H9 (cell line): ENCODE measurements around the gene NCEH1. TPM values are rescaled to one million over a fixed set of nuclear protein-coding genes. Genes with fewer than 3 reads are reported as not detected.

Experiments
- DNase-seq: peaks from one replicate; pipeline ENCODE4 v3.0.0-alpha.2; 2017
- H2AFZ ChIP-seq: one replicate; pipeline ENCODE4 v1.6.1; 2013; ENCODE audit warnings: mild to moderate bottlenecking, low read length, control low read depth, moderate library complexity
- H2AK5ac ChIP-seq: 2 replicates; pipeline ENCODE4 v1.6.1; 2013; ENCODE audit warnings: low read length, control low read depth, mixed read lengths; ENCODE audit not compliant: insufficient read length
- H2BK120ac ChIP-seq: one replicate; pipeline ENCODE4 v1.6.1; 2013; ENCODE audit warnings: low read depth, mild to moderate bottlenecking, low read length, control low read depth, inconsistent platforms; ENCODE audit not compliant: poor library complexity, severe bottlenecking
- H2BK12ac ChIP-seq: 2 replicates; pipeline ENCODE4 v1.6.1; 2013; ENCODE audit warnings: low read length, control low read depth, mixed read lengths, low read depth; ENCODE audit not compliant: insufficient read length
- H2BK15ac ChIP-seq: 2 replicates; pipeline ENCODE4 v1.6.1; 2013; ENCODE audit warnings: low read depth, low read length, control low read depth
- H2BK20ac ChIP-seq: one replicate; pipeline ENCODE4 v1.6.1; 2013; ENCODE audit warnings: low read depth, mild to moderate bottlenecking, low read length, control low read depth, inconsistent platforms; ENCODE audit not compliant: poor library complexity, severe bottlenecking
- H2BK5ac ChIP-seq: 2 replicates; pipeline ENCODE4 v1.6.1; 2013; ENCODE audit warnings: low read length, control low read depth, mixed read lengths; ENCODE audit not compliant: insufficient read length
- H3K14ac ChIP-seq: 2 replicates; pipeline ENCODE4 v1.6.1; 2013; ENCODE audit warnings: low read length, control low read depth; ENCODE audit not compliant: insufficient read depth
- H3K18ac ChIP-seq: 2 replicates; pipeline ENCODE4 v1.6.1; 2013; ENCODE audit warnings: low read depth, mild to moderate bottlenecking, mixed read lengths, low read length, control low read depth; ENCODE audit not compliant: insufficient read length
- H3K23ac ChIP-seq: 2 replicates; pipeline ENCODE4 v1.6.1; 2013; ENCODE audit warnings: low read length, control low read depth, mixed read lengths, low read depth; ENCODE audit not compliant: insufficient read length
- H3K23me2 ChIP-seq: 2 replicates; pipeline ENCODE4 v1.6.1; 2013; ENCODE audit warnings: low read depth, mild to moderate bottlenecking, mixed read lengths, low read length, control low read depth; ENCODE audit not compliant: insufficient read length, poor library complexity, severe bottlenecking
- H3K27ac ChIP-seq: 2 replicates; pipeline ENCODE4 v1.5.1; 2013; ENCODE audit warnings: low read length, control low read depth, mixed read lengths, low read depth; ENCODE audit not compliant: insufficient read length
- H3K27me3 ChIP-seq: 2 replicates; pipeline ENCODE4 v1.6.1; 2013; ENCODE audit warnings: low read length, control low read depth, inconsistent platforms; ENCODE audit not compliant: insufficient read depth
- H3K4ac ChIP-seq: 2 replicates; pipeline ENCODE4 v1.6.1; 2013; ENCODE audit warnings: low read depth, mild to moderate bottlenecking, control low read depth, inconsistent platforms, low read length, moderate library complexity
- H3K4me1 ChIP-seq: 2 replicates; pipeline ENCODE4 v1.6.1; 2013; ENCODE audit warnings: low read length, control low read depth, inconsistent platforms; ENCODE audit not compliant: insufficient read depth
- H3K4me2 ChIP-seq: 2 replicates; pipeline ENCODE4 v1.6.1; 2013; ENCODE audit warnings: low read length, control low read depth, mixed read lengths; ENCODE audit not compliant: insufficient read length, insufficient read depth
- H3K56ac ChIP-seq: 2 replicates; pipeline ENCODE4 v1.6.1; 2013; ENCODE audit warnings: low read depth, mild to moderate bottlenecking, mixed read lengths, low read length, control low read depth; ENCODE audit not compliant: insufficient read length
- H3K79me1 ChIP-seq: 2 replicates; pipeline ENCODE4 v1.6.1; 2013; ENCODE audit warnings: low read depth, mild to moderate bottlenecking, moderate library complexity, low read length, control low read depth, inconsistent platforms; ENCODE audit not compliant: insufficient read depth, poor library complexity, severe bottlenecking
- H3K79me2 ChIP-seq: 2 replicates; pipeline ENCODE4 v1.6.1; 2013; ENCODE audit warnings: low read length, control low read depth, inconsistent platforms; ENCODE audit not compliant: insufficient read depth
- H3K9ac ChIP-seq: 2 replicates; pipeline ENCODE4 v1.6.1; 2013; ENCODE audit warnings: low read length, control low read depth, mixed read lengths; ENCODE audit not compliant: insufficient read length; ENCODE audit errors: extremely low read depth
- H3K9me3 ChIP-seq: one replicate; pipeline ENCODE4 v1.6.1; 2013; ENCODE audit warnings: low read depth, low read length, inconsistent platforms; ENCODE audit not compliant: control insufficient read depth
- H3T11ph ChIP-seq: one replicate; pipeline ENCODE4 v1.6.1; 2013; ENCODE audit warnings: mild to moderate bottlenecking, low read length, control low read depth, inconsistent platforms
- H4K20me1 ChIP-seq: one replicate; pipeline ENCODE4 v1.6.1; 2013; ENCODE audit not compliant: control insufficient read depth, insufficient read length, insufficient read depth
- H4K5ac ChIP-seq: 2 replicates; pipeline ENCODE4 v1.6.1; 2013; ENCODE audit warnings: low read depth, mild to moderate bottlenecking, mixed read lengths, low read length, control low read depth; ENCODE audit not compliant: insufficient read length
- H4K8ac ChIP-seq: replicated peaks from 2 replicates; pipeline ENCODE4 v1.6.1; 2013; ENCODE audit warnings: low read length, control low read depth, mixed read lengths, low read depth; ENCODE audit not compliant: insufficient read length
- H4K91ac ChIP-seq: 2 replicates; pipeline ENCODE4 v1.6.1; 2013; ENCODE audit warnings: low read depth, mild to moderate bottlenecking, moderate library complexity, mixed read lengths, low read length, control low read depth; ENCODE audit not compliant: insufficient read length
- H3K27ac Mint-ChIP-seq, 3 experiments: 2 replicates in 2 of 3; 3 replicates in 1 of 3; pipeline ENCODE4 v1.8.0; 2020 to 2021; ENCODE audit warnings: mixed read lengths in 3 of 3, mild to moderate bottlenecking in 1 of 3, moderate library complexity in 1 of 3
- H3K27me3 Mint-ChIP-seq: 2 replicates; pipeline ENCODE4 v1.8.0; 2021; ENCODE audit warnings: low read depth, mild to moderate bottlenecking, moderate library complexity, mixed read lengths
- H3K36me3 Mint-ChIP-seq, 3 experiments: 2 replicates in 2 of 3; 3 replicates in 1 of 3; pipeline ENCODE4 v1.8.0; 2020 to 2021; ENCODE audit warnings: low read depth in 3 of 3, mixed read lengths in 3 of 3; ENCODE audit not compliant: insufficient read depth in 1 of 3
- H3K4me1 Mint-ChIP-seq, 2 experiments: 2 replicates each; pipeline ENCODE4 v1.8.0; 2020; ENCODE audit warnings: mixed read lengths in 2 of 2
- H3K4me3 Mint-ChIP-seq, 2 experiments: 2 replicates in 1 of 2; 3 replicates in 1 of 2; pipeline ENCODE4 v1.8.0; 2020 to 2021; ENCODE audit warnings: mild to moderate bottlenecking in 2 of 2, mixed read lengths in 2 of 2, moderate library complexity in 1 of 2
- H3K9me3 Mint-ChIP-seq, 2 experiments: 2 replicates in 1 of 2; 3 replicates in 1 of 2; pipeline ENCODE4 v1.8.0; 2020; ENCODE audit warnings: mild to moderate bottlenecking in 2 of 2, mixed read lengths in 2 of 2, moderate library complexity in 1 of 2
- CTCF ChIP-seq: fragments of 200-600 bp; sonication (generic); conservative IDR thresholded peaks from 3 replicates; pipeline ENCODE4 v1.8.0; 2021; ENCODE audit warnings: antibody characterized with exemption, mild to moderate bottlenecking
- WGBS: extraction: QIAGEN DNeasy Blood & Tissue Kit; methylation state at CpG from one replicate; pipeline ENCODE4 v1.1.7; 2013; ENCODE audit warnings: missing lambda C conversion rate, low lambda C conversion rate, mixed read lengths; ENCODE audit not compliant: insufficient read length; ENCODE audit errors: extremely low coverage; 5-methylcytosine and 5-hydroxymethylcytosine counted together
- total RNA-seq: library from RNA; stranded (reverse); gene quantifications from 2 replicates; pipeline ENCODE4 v1.2.1, GENCODE V29; 2021

NCEH1 gene
- total RNA-seq, 1 experiment from 2014 or later: 2.3 TPM

- no peaks in the 10 kb centered on the region for H3K79me2 ChIP-seq
- H3K9me3 ChIP-seq: no peaks in the 10 kb centered on the region
- H3K4me1 ChIP-seq: no peaks in the 10 kb centered on the region; the same call in 1 of the 2 replicates
- Mint-ChIP-seq H3K9me3 (no peaks in the 10 kb centered on the region; a peak in 1 of 5 replicates), H3K4me3 (no peak overlapping the region), H3K27me3 (no peaks in the 10 kb centered on the region), H3K36me3 (no peaks in the 10 kb centered on the region), H3K27ac (no peak overlapping the region), H3K4me1 (peaks cover 14 to 16% of the 10 kb centered on the region in 2 experiments)
- H3K27ac ChIP-seq: no peak overlapping the region
- TF ChIP-seq CTCF: no peak
- no peak overlapping the region for H4K8ac ChIP-seq
- no peak overlapping the region for H3K14ac ChIP-seq
- H3K18ac ChIP-seq: no peak overlapping the region
- no peak overlapping the region for H2AFZ ChIP-seq
- H3K23ac ChIP-seq: no peak overlapping the region
- no peak overlapping the region for H3T11ph ChIP-seq
- H4K5ac ChIP-seq: no peak overlapping the region
- no peak overlapping the region for H2BK12ac ChIP-seq
- no peak overlapping the region for H2BK5ac ChIP-seq
- H3K23me2 ChIP-seq: no peaks in the 10 kb centered on the region
- H2AK5ac ChIP-seq: no peak overlapping the region
- DNase-seq: no peak
- H2BK20ac ChIP-seq: no peak overlapping the region
- H2BK15ac ChIP-seq: no peak overlapping the region
- H3K4ac ChIP-seq: no peak overlapping the region
- no peaks in the 10 kb centered on the region for H3K27me3 ChIP-seq
- no peak overlapping the region for H3K4me2 ChIP-seq
- no peaks in the 10 kb centered on the region for H3K79me1 ChIP-seq
- no CpG with 5 or more reads among the region's 5 CpGs for WGBS
- no peak overlapping the region for H3K56ac ChIP-seq
- no peaks in the 10 kb centered on the region for H4K20me1 ChIP-seq
- no peak overlapping the region for H2BK120ac ChIP-seq
- no peak overlapping the region for H3K9ac ChIP-seq
- H4K91ac ChIP-seq: no peak overlapping the region
These were observed 14.5 kb downstream of the NCEH1 start for GRCh38 chr3:172696357-172696756.
